HepG2 (cell line): ENCODE data around the gene DNAL4. TPM values are rescaled to one million over a fixed set of nuclear protein-coding genes. Genes with fewer than 3 reads are reported as not detected.

Experiments
- HES4 ChIP-seq: sonication (generic); formaldehyde crosslinking; IDR thresholded peaks from 2 replicates; pipeline ENCODE4 v1.9.0; 2021; ENCODE audit warnings: mild to moderate bottlenecking, missing genetic modification reagents, borderline replicate concordance
- KDM3A ChIP-seq: IDR thresholded peaks from 2 replicates; pipeline ENCODE4 v1.6.1; 2018; ENCODE audit warnings: low read depth, missing compliant biosample characterization
- MIXL1 ChIP-seq: IDR thresholded peaks from 2 replicates; pipeline ENCODE4 v1.6.1; 2016
- NR0B2 ChIP-seq: sonication (generic); formaldehyde crosslinking; IDR thresholded peaks from 2 replicates; pipeline ENCODE4 v1.4.0; 2020; ENCODE audit warnings: mild to moderate bottlenecking, missing genetic modification reagents
- SIX4 ChIP-seq: sonication (generic); formaldehyde crosslinking; IDR thresholded peaks from 2 replicates; pipeline ENCODE4 v1.4.0; 2020; ENCODE audit warnings: missing genetic modification reagents
- SRY ChIP-seq: sonication (generic); formaldehyde crosslinking; IDR thresholded peaks from 2 replicates; pipeline ENCODE4 v1.8.0; 2022; ENCODE audit warnings: mild to moderate bottlenecking, missing genetic modification reagents
- ZBTB20 ChIP-seq: sonication (generic); formaldehyde crosslinking; IDR thresholded peaks from 2 replicates; pipeline ENCODE4 v1.8.1; 2023; ENCODE audit warnings: missing genetic modification reagents, low read depth, mild to moderate bottlenecking, borderline replicate concordance
- ZBTB40 ChIP-seq, 2 experiments: fragments of 450-650 bp in 1 of 2; sonication (generic) in 1 of 2; formaldehyde crosslinking in 1 of 2; IDR thresholded peaks; 2 replicates each; pipeline versions ENCODE4 v1.6.1 to v1.8.0; 2016 to 2022; ENCODE audit warnings: antibody characterized with exemption in 1 of 2, mild to moderate bottlenecking in 1 of 2, missing genetic modification reagents in 1 of 2
- ZFP41 ChIP-seq: sonication (generic); formaldehyde crosslinking; IDR thresholded peaks from 2 replicates; pipeline ENCODE4 v1.4.0; 2020; ENCODE audit warnings: mild to moderate bottlenecking, missing genetic modification reagents, borderline replicate concordance
- ZNF12 ChIP-seq: sonication (generic); formaldehyde crosslinking; IDR thresholded peaks from 2 replicates; pipeline ENCODE4 v1.5.0; 2020; ENCODE audit warnings: missing genetic modification reagents
- ZNF142 ChIP-seq: sonication (generic); formaldehyde crosslinking; IDR thresholded peaks from 2 replicates; pipeline ENCODE4 v1.4.0; 2020; ENCODE audit warnings: missing genetic modification reagents
- ZNF597 ChIP-seq: sonication (generic); formaldehyde crosslinking; IDR thresholded peaks from 2 replicates; pipeline ENCODE4 v1.5.0; 2020; ENCODE audit warnings: missing genetic modification reagents
- ZNF724P ChIP-seq: sonication (generic); formaldehyde crosslinking; IDR thresholded peaks from 2 replicates; pipeline ENCODE4 v1.8.0; 2022; ENCODE audit warnings: missing genetic modification reagents, borderline replicate concordance
- polyA plus RNA-seq, 8 experiments: library from polyadenylated mRNA; depleted of rRNA in 3 of 8; stranded (reverse) in 7 of 8; unstranded in 1 of 8; fragments of >200 nt; fragmentation: Illumina TruSeq in 4 of 8; extraction: Trizol in 4 of 8; gene quantifications; 2 replicates each; pipeline versions ENCODE4 v1.2.1 to v1.2.3, GENCODE V29; 2011 to 2016; ENCODE audit warnings: low read depth in 4 of 8, missing spikeins in 1 of 8, mixed read lengths in 1 of 8; ENCODE audit not compliant: insufficient read depth in 1 of 8
- total RNA-seq, 5 experiments: library from RNA; depleted of rRNA; stranded (reverse); fragments of >200 nt; fragmentation: Illumina TruSeq; extraction: Trizol; gene quantifications; 2 replicates each; pipeline ENCODE4 v1.2.3, GENCODE V29; 2016; ENCODE audit warnings: low read depth in 1 of 5

The DNAL4 gene
- total and polyA plus RNA-seq, 2 of the 13 experiments (the other 11 are each of a cell fraction or from before 2014, with no cell fraction given) = 8.0 to 10.7 TPM

- no peak for TF ChIP-seq ZBTB40 (IDR thresholded peaks at IDR 0.05)
- no peak for TF ChIP-seq ZBTB40 (CRISPR knock-in tag; IDR thresholded peaks at IDR 0.05)
- TF ChIP-seq NR0B2 (CRISPR knock-in tag) = no peak
- peak; percentile 75; the same call in 1 of the 2 replicates for TF ChIP-seq SRY (CRISPR knock-in tag)
- TF ChIP-seq ZNF724P (CRISPR knock-in tag) = no peak
- TF ChIP-seq ZFP41 (CRISPR knock-in tag) = no peak
- TF ChIP-seq ZNF12 (CRISPR knock-in tag) = peak; percentile 42; the same call in 1 of the 2 replicates
- TF ChIP-seq KDM3A (CRISPR knock-in tag) = no peak
- TF ChIP-seq ZNF597 = no peak
- peak; percentile 51; the same call in 1 of the 2 replicates for TF ChIP-seq SIX4 (CRISPR knock-in tag)
- TF ChIP-seq MIXL1 (CRISPR knock-in tag) = peak; percentile 79
- peak; percentile 50; the same call in 1 of the 2 replicates for TF ChIP-seq ZNF142 (CRISPR knock-in tag)
- TF ChIP-seq HES4 = no peak
- TF ChIP-seq ZBTB20 (CRISPR knock-in tag) = peak; percentile 71; the same call in 1 of the 2 replicates
These were observed 30.6 kb upstream of the DNAL4 start (continued) for GRCh38 chr22:38824585-38824984.
